Omental fat pad (tissue), 4 donors: Measurements from ENCODE around the gene AJAP1. TPM values are rescaled to one million over a fixed set of nuclear protein-coding genes. Genes with fewer than 3 reads are reported as not detected.

Experiments used
- ATAC-seq: fragments of 150-250 bp; one replicate; pipeline ENCODE4 v1.9.1; 2016; ENCODE audit warnings: mild to moderate bottlenecking, moderate library complexity; ENCODE audit not compliant: low FRiP score
- DNase-seq: peaks from one replicate; pipeline ENCODE4 v3.0.0-alpha.2; 2019; ENCODE audit warnings: low spot score
- CTCF ChIP-seq, 3 donors: fragments of 450-650 bp; IDR thresholded peaks; one replicate each; pipeline ENCODE4 v1.5.1; 2016 to 2017; ENCODE audit warnings: antibody characterized with exemption in 3 of 3, mild to moderate bottlenecking in 3 of 3, moderate library complexity in 2 of 3
- total RNA-seq, 4 donors: library from RNA; depleted of rRNA; stranded (reverse); fragments of >200 nt; gene quantifications; one replicate each; pipeline ENCODE4 v1.1.0, GENCODE V29; 2016

Gene AJAP1
- total RNA-seq, 4 donors from 2014 or later, result 0.06 to 0.63 (median 0.53) TPM

GRCh38 chr1:4801192-4801924 is 146.9 kb downstream of the AJAP1 start:
- no peak for DNase-seq
- TF ChIP-seq CTCF (IDR thresholded peaks at IDR 0.05), result no peak
- no peak for ATAC-seq

GRCh38 chr1:4802024-4802423 is 147.6 kb downstream of the AJAP1 start:
- DNase-seq, result no peak
- no peak for ATAC-seq
- TF ChIP-seq CTCF (IDR thresholded peaks at IDR 0.05), result no peak

GRCh38 chr1:4803335-4803734 is 148.9 kb downstream of the AJAP1 start:
- no peak for ATAC-seq
- TF ChIP-seq CTCF (IDR thresholded peaks at IDR 0.05), result no peak

GRCh38 chr1:4805987-4806386 is 151.6 kb downstream of the AJAP1 start:
- no peak for TF ChIP-seq CTCF (IDR thresholded peaks at IDR 0.05)
- ATAC-seq (no peak), DNase-seq (no peak)

More at GRCh38 chr1:4803335-4803734, 148.9 kb downstream of the AJAP1 start:
- DNase-seq, result no peak

- TF ChIP-seq CTCF (IDR thresholded peaks at IDR 0.05), result no peak
- DNase-seq (no peak), ATAC-seq (no peak)
Observed at GRCh38 chr1:4820543-4820942, 166.1 kb downstream of the AJAP1 start.

DNA sequence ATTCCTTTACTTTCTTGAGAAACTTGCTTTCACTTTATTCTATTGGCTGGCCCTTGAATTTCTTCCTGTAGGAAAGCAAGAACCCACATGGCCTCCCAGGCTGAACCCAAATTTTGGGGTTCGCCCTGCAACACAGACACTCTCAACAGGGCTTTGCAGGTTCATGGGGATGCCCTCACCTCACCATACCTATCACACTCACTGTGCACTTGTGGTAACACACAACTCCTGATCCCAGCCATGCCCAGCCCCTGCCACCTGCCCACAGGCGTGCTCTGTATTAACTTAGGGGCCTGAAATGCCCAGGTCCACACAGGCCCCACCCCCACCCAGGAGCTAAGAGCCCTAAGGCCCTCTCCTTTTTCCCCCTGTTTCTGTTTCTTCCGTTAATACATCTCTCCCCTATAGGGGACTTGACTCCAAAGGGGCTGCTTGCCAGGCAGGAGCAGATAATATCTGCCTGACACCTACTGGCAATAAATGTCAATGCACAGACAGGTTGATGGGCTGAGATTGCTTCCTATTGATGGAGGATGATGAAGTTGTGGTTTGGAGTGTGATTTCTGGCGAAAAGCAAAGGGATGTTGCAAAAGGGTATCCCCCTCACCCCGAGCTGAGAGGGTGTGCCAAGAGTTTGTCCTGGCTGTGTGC is 171.5 kb downstream of the AJAP1 start:
- DNase-seq, result no peak
- TF ChIP-seq CTCF (IDR thresholded peaks at IDR 0.05), result no peak
- no peak for ATAC-seq

DNA sequence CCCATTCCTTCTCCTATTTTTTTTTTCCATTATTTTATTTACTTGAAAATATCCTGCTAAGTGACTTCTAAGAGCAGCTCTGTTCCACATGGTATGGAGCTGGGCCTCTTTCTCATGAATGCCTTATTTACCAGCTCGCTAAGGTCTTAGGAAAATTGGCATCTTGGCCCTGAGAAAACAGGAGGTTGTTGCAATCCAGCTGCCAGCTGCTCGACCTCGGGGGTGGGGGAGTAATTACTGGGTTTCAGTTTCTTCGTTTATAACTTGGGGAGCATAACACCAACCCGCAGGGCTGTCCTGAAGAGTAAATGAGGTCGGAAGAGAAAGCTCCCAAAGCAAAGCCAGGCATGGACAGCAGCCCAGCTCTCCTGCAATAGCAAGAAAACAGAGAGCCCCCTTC is 176.3 kb downstream of the AJAP1 start:
- no peak for TF ChIP-seq CTCF (IDR thresholded peaks at IDR 0.05)
- ATAC-seq, result no peak
- DNase-seq, result no peak
